Measurements from ENCODE around the gene SLCO4A1. TPM values are rescaled to one million over a fixed set of nuclear protein-coding genes. Genes with fewer than 3 reads are reported as not detected.

Gene SLCO4A1
- total RNA-seq, 2 donors from 2014 or later, result 14.7 to 15.2 TPM

- no peak for DNase-seq (ENCODE audit: low spot score)
These were observed 9.7 kb upstream of the SLCO4A1 start for GRCh38 chr20:62632575-62633090.

GRCh38 chr20:62633598-62634329, 8.5 kb upstream of the SLCO4A1 start:
- intact Hi-C loops (cut with DNase I), result no loop called here
- DNase-seq (ENCODE audit: low spot score), result no peak

More at GRCh38 chr20:62632575-62633090, 9.7 kb upstream of the SLCO4A1 start:
- intact Hi-C loops (cut with DNase I), result no loop called here

- DNase-seq (ENCODE audit: low spot score), result peak; percentile 81
These were observed 7.9 kb upstream of the SLCO4A1 start for GRCh38 chr20:62634330-62634967.

GRCh38 chr20:62635232-62635631, 7.1 kb upstream of the SLCO4A1 start:
- no peak for DNase-seq (ENCODE audit: low spot score)
- intact Hi-C loops (cut with DNase I), result no loop called here

More at GRCh38 chr20:62634330-62634967, 7.9 kb upstream of the SLCO4A1 start:
- intact Hi-C loops (cut with DNase I), result no loop called here

- intact Hi-C loops (cut with DNase I), result no loop called here
- DNase-seq (ENCODE audit: low spot score), result peak; percentile 72
These were observed 6.5 kb upstream of the SLCO4A1 start for GRCh38 chr20:62635852-62636251.

GRCh38 chr20:62636446-62636845, 5.9 kb upstream of the SLCO4A1 start:
- DNase-seq (ENCODE audit: low spot score), result peak; percentile 75
- intact Hi-C loops (cut with DNase I), result no loop called here

GRCh38 chr20:62637110-62637509, 5.2 kb upstream of the SLCO4A1 start:
- intact Hi-C loops (cut with DNase I), result no loop called here
- DNase-seq (ENCODE audit: low spot score), result no peak

- intact Hi-C loops (cut with DNase I), result no loop called here
- no peak for DNase-seq (ENCODE audit: low spot score)
These were observed 4.7 kb upstream of the SLCO4A1 start for GRCh38 chr20:62637521-62638054.

GRCh38 chr20:62638055-62638570, 4.2 kb upstream of the SLCO4A1 start:
- DNase-seq (ENCODE audit: low spot score), result no peak

GRCh38 chr20:62638679-62639406, 3.5 kb upstream of the SLCO4A1 start:
- intact Hi-C loops (cut with DNase I), result no loop called here
- no peak for DNase-seq (ENCODE audit: low spot score)

More at GRCh38 chr20:62638055-62638570, 4.2 kb upstream of the SLCO4A1 start:
- intact Hi-C loops (cut with DNase I), result no loop called here

GRCh38 chr20:62639765-62640164, 2.5 kb upstream of the SLCO4A1 start:
- intact Hi-C loops (cut with DNase I), result no loop called here
- DNase-seq (ENCODE audit: low spot score), result no peak

GRCh38 chr20:62640870-62641269, 1.4 kb upstream of the SLCO4A1 start:
- peak; percentile 65 for DNase-seq (ENCODE audit: low spot score)
- intact Hi-C loops (cut with DNase I), result no loop called here

GRCh38 chr20:62641321-62642050, 817 bp upstream of the SLCO4A1 start:
- DNase-seq (ENCODE audit: low spot score), result peak; percentile 67
- intact Hi-C loops (cut with DNase I), result no loop called here

- intact Hi-C loops (cut with DNase I), result no loop called here
- DNase-seq (ENCODE audit: low spot score), result peak; percentile 87
These were observed 590 bp downstream of the SLCO4A1 start for GRCh38 chr20:62642666-62643520.

GRCh38 chr20:62643521-62644043, 1.3 kb downstream of the SLCO4A1 start:
- intact Hi-C loops (cut with DNase I), result no loop called here
- no peak for DNase-seq (ENCODE audit: low spot score)

GRCh38 chr20:62644044-62644795, 1.9 kb downstream of the SLCO4A1 start:
- DNase-seq (ENCODE audit: low spot score), result peak; percentile 73
- intact Hi-C loops (cut with DNase I), result no loop called here

Measured in posterior vena cava (tissue), 2 donors.